Gastroesophageal sphincter (tissue), 3 donors: ENCODE measurements around the gene LIN37.

Experiments
- CTCF ChIP-seq, 4 experiments: fragments of 200-600 bp in 2 of 4; fragments of 450-650 bp in 2 of 4; sonication (generic) in 1 of 4; IDR thresholded peaks; one replicate each; pipeline ENCODE4 v1.5.1; 2017 to 2019; ENCODE audit warnings: antibody characterized with exemption in 4 of 4, mild to moderate bottlenecking in 2 of 4, moderate library complexity in 2 of 4
- EP300 ChIP-seq: sonication (generic); formaldehyde crosslinking; IDR thresholded peaks from one replicate; pipeline ENCODE4 v1.6.1; 2017; ENCODE audit warnings: antibody characterized with exemption, mild to moderate bottlenecking
- POLR2A ChIP-seq, 2 donors: fragments of 450-650 bp; IDR thresholded peaks; one replicate each; pipeline ENCODE4 v1.6.1; 2017; ENCODE audit warnings: antibody characterized with exemption in 2 of 2, mild to moderate bottlenecking in 2 of 2, moderate library complexity in 1 of 2
- POLR2AphosphoS5 ChIP-seq: sonication (generic); formaldehyde crosslinking; IDR thresholded peaks from one replicate; pipeline ENCODE4 v1.6.1; 2017; ENCODE audit warnings: antibody characterized with exemption

GRCh38 chr19:35750167-35750566 lies 1.8 kb downstream of the LIN37 start:
- no peak for TF ChIP-seq CTCF (IDR thresholded peaks at IDR 0.05)
- no peak for TF ChIP-seq POLR2A (IDR thresholded peaks at IDR 0.05)
- no peak for TF ChIP-seq EP300
- TF ChIP-seq POLR2AphosphoS5 = no peak
